ENCODE measurements around the gene ZPBP2. TPM values are rescaled to one million over a fixed set of nuclear protein-coding genes. Genes with fewer than 3 reads are reported as not detected.

ZPBP2 gene
- total RNA-seq, 1 experiment from 2014 or later = not detected

GRCh38 chr17:39826334-39826733, 41.7 kb upstream of the ZPBP2 start:
- H3K27me3 ChIP-seq (ENCODE audit: control insufficient read depth, insufficient read depth, low read length) = no peaks in the 10 kb centered on the region
- H3K4me3 ChIP-seq (ENCODE audit: low read depth in 2 of 2, low read length in 2 of 2) = no peak overlapping the region
- in situ Hi-C loops (cut with HindIII; ENCODE audit: low pct_unique_long_range_greater_than_20kb, low sequenced_read_pairs) = no loop called here
- H3K27ac ChIP-seq (ENCODE audit: low read length) = no peak overlapping the region
- DNase-seq (ENCODE audit: low read depth, low spot score) (no peak), ATAC-seq (no peak)
- H3K9me3 ChIP-seq (ENCODE audit: control insufficient read depth, insufficient read depth, low read depth, low read length) = no peaks in the 10 kb centered on the region
- BruUV-seq (replicated peaks) = no TSS peak
- no peaks in the 10 kb centered on the region for H3K4me1 ChIP-seq (ENCODE audit: control insufficient read depth, insufficient read depth, low read length)
- TF ChIP-seq, protein P1, sequence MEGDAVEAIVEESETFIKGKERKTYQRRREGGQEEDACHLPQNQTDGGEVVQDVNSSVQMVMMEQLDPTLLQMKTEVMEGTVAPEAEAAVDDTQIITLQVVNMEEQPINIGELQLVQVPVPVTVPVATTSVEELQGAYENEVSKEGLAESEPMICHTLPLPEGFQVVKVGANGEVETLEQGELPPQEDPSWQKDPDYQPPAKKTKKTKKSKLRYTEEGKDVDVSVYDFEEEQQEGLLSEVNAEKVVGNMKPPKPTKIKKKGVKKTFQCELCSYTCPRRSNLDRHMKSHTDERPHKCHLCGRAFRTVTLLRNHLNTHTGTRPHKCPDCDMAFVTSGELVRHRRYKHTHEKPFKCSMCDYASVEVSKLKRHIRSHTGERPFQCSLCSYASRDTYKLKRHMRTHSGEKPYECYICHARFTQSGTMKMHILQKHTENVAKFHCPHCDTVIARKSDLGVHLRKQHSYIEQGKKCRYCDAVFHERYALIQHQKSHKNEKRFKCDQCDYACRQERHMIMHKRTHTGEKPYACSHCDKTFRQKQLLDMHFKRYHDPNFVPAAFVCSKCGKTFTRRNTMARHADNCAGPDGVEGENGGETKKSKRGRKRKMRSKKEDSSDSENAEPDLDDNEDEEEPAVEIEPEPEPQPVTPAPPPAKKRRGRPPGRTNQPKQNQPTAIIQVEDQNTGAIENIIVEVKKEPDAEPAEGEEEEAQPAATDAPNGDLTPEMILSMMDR (IDR thresholded peaks at IDR 0.05) = no peak
- TF ChIP-seq TCF7L2 (IDR thresholded peaks at IDR 0.05; ENCODE audit: low read depth, low read length) (no peak), SIN3A (IDR thresholded peaks at IDR 0.05; ENCODE audit: borderline replicate concordance, insufficient read depth, low read depth, low read length) (no peak), POLR2AphosphoS5 (IDR thresholded peaks at IDR 0.05; ENCODE audit: low read depth, low read length) (no peak)
- TF ChIP-seq, protein P2, sequence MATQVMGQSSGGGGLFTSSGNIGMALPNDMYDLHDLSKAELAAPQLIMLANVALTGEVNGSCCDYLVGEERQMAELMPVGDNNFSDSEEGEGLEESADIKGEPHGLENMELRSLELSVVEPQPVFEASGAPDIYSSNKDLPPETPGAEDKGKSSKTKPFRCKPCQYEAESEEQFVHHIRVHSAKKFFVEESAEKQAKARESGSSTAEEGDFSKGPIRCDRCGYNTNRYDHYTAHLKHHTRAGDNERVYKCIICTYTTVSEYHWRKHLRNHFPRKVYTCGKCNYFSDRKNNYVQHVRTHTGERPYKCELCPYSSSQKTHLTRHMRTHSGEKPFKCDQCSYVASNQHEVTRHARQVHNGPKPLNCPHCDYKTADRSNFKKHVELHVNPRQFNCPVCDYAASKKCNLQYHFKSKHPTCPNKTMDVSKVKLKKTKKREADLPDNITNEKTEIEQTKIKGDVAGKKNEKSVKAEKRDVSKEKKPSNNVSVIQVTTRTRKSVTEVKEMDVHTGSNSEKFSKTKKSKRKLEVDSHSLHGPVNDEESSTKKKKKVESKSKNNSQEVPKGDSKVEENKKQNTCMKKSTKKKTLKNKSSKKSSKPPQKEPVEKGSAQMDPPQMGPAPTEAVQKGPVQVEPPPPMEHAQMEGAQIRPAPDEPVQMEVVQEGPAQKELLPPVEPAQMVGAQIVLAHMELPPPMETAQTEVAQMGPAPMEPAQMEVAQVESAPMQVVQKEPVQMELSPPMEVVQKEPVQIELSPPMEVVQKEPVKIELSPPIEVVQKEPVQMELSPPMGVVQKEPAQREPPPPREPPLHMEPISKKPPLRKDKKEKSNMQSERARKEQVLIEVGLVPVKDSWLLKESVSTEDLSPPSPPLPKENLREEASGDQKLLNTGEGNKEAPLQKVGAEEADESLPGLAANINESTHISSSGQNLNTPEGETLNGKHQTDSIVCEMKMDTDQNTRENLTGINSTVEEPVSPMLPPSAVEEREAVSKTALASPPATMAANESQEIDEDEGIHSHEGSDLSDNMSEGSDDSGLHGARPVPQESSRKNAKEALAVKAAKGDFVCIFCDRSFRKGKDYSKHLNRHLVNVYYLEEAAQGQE (IDR thresholded peaks at IDR 0.05; ENCODE audit: insufficient read depth in 1 of 2, low read depth in 2 of 2, low read length in 1 of 2) = no peak
- POLR2A ChIA-PET = no interaction called here
- CTCF ChIA-PET = interaction anchor here (0.6 kb wide), 1 partner anchor 15 kb away, joined by 6 read pairs; no protein-coding TSS in a partner anchor
- H3K36me3 ChIP-seq (ENCODE audit: control insufficient read depth, insufficient read depth, low read length) = no peaks in the 10 kb centered on the region
- intact Hi-C loops (cut with micrococcal nuclease; ENCODE audit: unreplicated experiment) = no loop called here

GRCh38 chr17:39828443-39828842, 39.6 kb upstream of the ZPBP2 start:
- CTCF ChIA-PET = no interaction called here
- no peak for DNase-seq (ENCODE audit: low read depth, low spot score)
- in situ Hi-C loops (cut with HindIII; ENCODE audit: low pct_unique_long_range_greater_than_20kb, low sequenced_read_pairs) = no loop called here

More at GRCh38 chr17:39828443-39828842, 39.6 kb upstream of the ZPBP2 start:
- BruUV-seq (replicated peaks) = no TSS peak
- TF ChIP-seq SIN3A (IDR thresholded peaks at IDR 0.05; ENCODE audit: borderline replicate concordance, insufficient read depth, low read depth, low read length) = no peak
- no peak for TF ChIP-seq POLR2AphosphoS5 (IDR thresholded peaks at IDR 0.05; ENCODE audit: low read depth, low read length)
- TF ChIP-seq, protein P1 (IDR thresholded peaks at IDR 0.05) = no peak
- no peak for TF ChIP-seq TCF7L2 (IDR thresholded peaks at IDR 0.05; ENCODE audit: low read depth, low read length)
- TF ChIP-seq, protein P2 (IDR thresholded peaks at IDR 0.05; ENCODE audit: insufficient read depth in 1 of 2, low read depth in 2 of 2, low read length in 1 of 2) = no peak
- Histone ChIP-seq H3K4me1 (ENCODE audit: control insufficient read depth, insufficient read depth, low read length) (no peaks in the 10 kb centered on the region), H3K27me3 (ENCODE audit: control insufficient read depth, insufficient read depth, low read length) (no peaks in the 10 kb centered on the region; the same call in 1 of the 2 replicates), H3K36me3 (ENCODE audit: control insufficient read depth, insufficient read depth, low read length) (no peaks in the 10 kb centered on the region), H3K27ac (ENCODE audit: low read length) (no peak overlapping the region), H3K9me3 (ENCODE audit: control insufficient read depth, insufficient read depth, low read depth, low read length) (no peaks in the 10 kb centered on the region), H3K4me3 (ENCODE audit: low read depth in 2 of 2, low read length in 2 of 2) (no peak overlapping the region)
- no peak for ATAC-seq
- intact Hi-C loops (cut with micrococcal nuclease; ENCODE audit: unreplicated experiment) = no loop called here
- POLR2A ChIA-PET = no interaction called here

All from Panc1 (cell line).